ENCODE results near the gene FAM181A.

GRCh38 chr14:93970965-93971634 is 44.0 kb downstream of the FAM181A start:
- TF ChIP-seq CTCF (IDR thresholded peaks at IDR 0.05), result peak in 1 of 7 experiments; percentile 7
- no peak for TF ChIP-seq POLR2AphosphoS5 (IDR thresholded peaks at IDR 0.05)
- no peak for TF ChIP-seq POLR2A (IDR thresholded peaks at IDR 0.05)

Data from stomach (tissue), 4 donors.